SK-N-MC (cell line): ENCODE results near the gene RSPH6A.

ENCODE experiments used
- EZH2 ChIP-seq: fragments of 200-600 bp; sonication (generic); IDR thresholded peaks from one replicate; pipeline ENCODE4 v1.6.1; 2017; ENCODE audit warnings: antibody characterized with exemption
- POLR2AphosphoS5 ChIP-seq: IDR thresholded peaks from 2 replicates; pipeline ENCODE4 v1.6.1; 2012; ENCODE audit warnings: mild to moderate bottlenecking, low read depth, low read length, borderline replicate concordance

DNA sequence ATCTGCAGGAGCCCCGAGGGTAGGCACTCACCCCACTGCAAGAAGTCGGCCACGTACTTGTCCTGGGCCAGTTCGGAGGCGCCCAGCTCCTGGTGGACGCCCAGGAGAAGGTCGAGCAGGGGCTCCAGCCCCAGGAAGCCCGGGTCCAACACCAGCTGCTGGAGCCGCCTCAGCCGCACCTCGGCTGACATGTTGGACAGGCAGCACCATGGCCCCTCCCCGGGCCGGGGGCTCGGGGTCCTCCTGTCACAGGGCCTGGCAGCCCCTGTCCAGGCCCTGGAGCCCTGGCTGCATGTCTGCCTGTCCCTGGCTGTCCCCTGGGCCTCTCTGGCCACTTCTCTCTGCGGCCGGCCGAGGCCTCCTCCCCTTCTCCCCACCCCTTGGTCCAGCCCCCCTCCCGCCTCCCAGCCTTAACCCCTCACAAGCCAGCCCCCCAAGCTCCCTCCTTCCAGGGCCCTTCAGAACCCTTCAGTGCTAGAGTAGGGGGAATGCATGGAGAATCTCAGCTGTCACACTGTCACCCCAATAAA, 32.9 kb downstream of the RSPH6A start, which contains the start of gene DMPK:
- TF ChIP-seq POLR2AphosphoS5 = no peak
- TF ChIP-seq EZH2 = no peak
